GM13977 (cell line): ENCODE data around the gene BCO2.
"Not testable (repeated sequence)": the region's sequence is repeated elsewhere in the genome, so short reads cannot be mapped to it uniquely, and the experiment has no call there.

Experiments
- DNase-seq: peaks from one replicate; pipeline ENCODE4 v3.0.0; 2012; ENCODE audit warnings: low spot score
- CTCF ChIP-seq: IDR thresholded peaks from 2 replicates; pipeline ENCODE4 v1.5.1; 2012; ENCODE audit warnings: mild to moderate bottlenecking, control low read depth; ENCODE audit not compliant: insufficient read depth; ENCODE audit errors: extremely low read depth, missing control alignments
- in situ Hi-C: fragments of 300-500 bp; cut with MboI; formaldehyde crosslinking; loops from one replicate; pipeline ENCODE4 v1.12.0; 2022; ENCODE audit warnings: low sequenced_read_pairs, low pct_unique_long_range_greater_than_20kb, mixed read lengths, inconsistent platforms; ENCODE audit not compliant: unreplicated experiment

BCO2 gene

GRCh38 chr11:112195951-112196351 is 20.6 kb downstream of the BCO2 start:
- DNase-seq: no peak
- in situ Hi-C loops: no loop called here
- TF ChIP-seq CTCF: no peak

- DNase-seq: no peak
- in situ Hi-C loops: no loop called here
- TF ChIP-seq CTCF: no peak
These were observed 21.3 kb downstream of the BCO2 start for GRCh38 chr11:112196519-112197087.

- in situ Hi-C loops, DNase-seq: not testable (repeated sequence)
These were observed 23.8 kb downstream of the BCO2 start for GRCh38 chr11:112199101-112199500.

GRCh38 chr11:112200252-112200651 is 24.9 kb downstream of the BCO2 start:
- in situ Hi-C loops: no loop called here
- TF ChIP-seq CTCF: no peak
- no peak for DNase-seq

GRCh38 chr11:112206071-112206470 is 30.8 kb downstream of the BCO2 start:
- no peak for DNase-seq
- TF ChIP-seq CTCF: no peak
- in situ Hi-C loops: no loop called here

- in situ Hi-C loops: no loop called here
- TF ChIP-seq CTCF: no peak
- DNase-seq: no peak
These were observed 35.6 kb downstream of the BCO2 start for GRCh38 chr11:112210890-112211289.

- in situ Hi-C loops: no loop called here
- DNase-seq: no peak
These were observed 36.2 kb downstream of the BCO2 start for GRCh38 chr11:112211536-112211935.

More at GRCh38 chr11:112211536-112211935, 36.2 kb downstream of the BCO2 start:
- no peak for TF ChIP-seq CTCF
